ENCODE results near the gene CRADD.
"Not testable (repeated sequence)": the region's sequence is repeated elsewhere in the genome, so short reads cannot be mapped to it uniquely, and the experiment has no call there.

CRADD gene

GRCh38 chr12:93677195-93678064 lies at the start of gene CRADD:
Gene CRADD (plus strand): TSS chr12:93677375.
- TF ChIP-seq, protein P1, sequence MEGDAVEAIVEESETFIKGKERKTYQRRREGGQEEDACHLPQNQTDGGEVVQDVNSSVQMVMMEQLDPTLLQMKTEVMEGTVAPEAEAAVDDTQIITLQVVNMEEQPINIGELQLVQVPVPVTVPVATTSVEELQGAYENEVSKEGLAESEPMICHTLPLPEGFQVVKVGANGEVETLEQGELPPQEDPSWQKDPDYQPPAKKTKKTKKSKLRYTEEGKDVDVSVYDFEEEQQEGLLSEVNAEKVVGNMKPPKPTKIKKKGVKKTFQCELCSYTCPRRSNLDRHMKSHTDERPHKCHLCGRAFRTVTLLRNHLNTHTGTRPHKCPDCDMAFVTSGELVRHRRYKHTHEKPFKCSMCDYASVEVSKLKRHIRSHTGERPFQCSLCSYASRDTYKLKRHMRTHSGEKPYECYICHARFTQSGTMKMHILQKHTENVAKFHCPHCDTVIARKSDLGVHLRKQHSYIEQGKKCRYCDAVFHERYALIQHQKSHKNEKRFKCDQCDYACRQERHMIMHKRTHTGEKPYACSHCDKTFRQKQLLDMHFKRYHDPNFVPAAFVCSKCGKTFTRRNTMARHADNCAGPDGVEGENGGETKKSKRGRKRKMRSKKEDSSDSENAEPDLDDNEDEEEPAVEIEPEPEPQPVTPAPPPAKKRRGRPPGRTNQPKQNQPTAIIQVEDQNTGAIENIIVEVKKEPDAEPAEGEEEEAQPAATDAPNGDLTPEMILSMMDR (IDR thresholded peaks at IDR 0.05; ENCODE audit: low read depth, low read length): no peak
- peak; percentile 96 for DNase-seq (ENCODE audit: extremely low read depth, low read depth)

DNA sequence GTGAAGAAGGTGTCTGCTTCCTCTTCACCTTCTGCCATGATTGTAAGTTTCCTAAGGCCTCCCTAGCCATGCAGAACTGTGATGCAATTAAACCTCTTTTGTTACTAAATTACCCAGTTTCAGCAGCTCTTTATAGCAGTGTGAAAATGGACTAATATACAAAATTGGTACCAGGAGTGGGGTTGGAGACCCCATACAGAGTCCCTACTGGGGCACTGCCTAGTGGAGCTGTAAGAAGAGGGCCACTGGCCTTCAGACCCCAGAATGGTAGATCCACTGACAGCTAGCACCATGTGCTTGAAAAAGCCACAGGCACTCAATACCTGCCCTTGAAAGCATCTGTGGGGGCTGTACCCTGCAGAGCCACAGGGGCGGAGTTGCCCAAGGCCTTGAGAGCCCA lies 44.8 kb upstream of the CRADD start:
- no peak for DNase-seq (ENCODE audit: extremely low read depth, low read depth)
- TF ChIP-seq, protein P1 (IDR thresholded peaks at IDR 0.05; ENCODE audit: low read depth, low read length): no peak

DNA sequence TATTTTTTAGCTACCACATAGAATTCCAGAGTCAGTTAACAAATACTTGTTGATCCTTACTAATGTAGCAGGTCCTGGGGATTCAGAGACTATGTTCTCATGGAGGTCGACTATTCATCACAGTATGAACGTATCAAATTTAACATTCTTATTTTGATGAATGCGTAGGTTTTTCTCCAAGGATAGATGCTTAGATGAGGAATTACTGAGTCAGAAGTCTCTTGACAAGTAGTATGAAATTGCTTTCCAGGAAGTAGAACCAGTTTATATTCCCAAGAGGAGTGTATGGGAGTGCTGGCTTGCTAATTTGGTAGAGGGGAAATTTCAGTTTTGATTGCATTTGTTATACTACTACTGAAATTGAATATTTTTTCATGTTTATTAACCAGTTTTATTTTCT lies 42.8 kb upstream of the CRADD start:
- DNase-seq (ENCODE audit: extremely low read depth, low read depth): no peak
- TF ChIP-seq, protein P1 (IDR thresholded peaks at IDR 0.05; ENCODE audit: low read depth, low read length): no peak

GRCh38 chr12:93636708-93637107 lies 40.5 kb upstream of the CRADD start:
- DNase-seq (ENCODE audit: extremely low read depth, low read depth): no peak
- TF ChIP-seq, protein P1 (IDR thresholded peaks at IDR 0.05; ENCODE audit: low read depth, low read length): no peak

DNA sequence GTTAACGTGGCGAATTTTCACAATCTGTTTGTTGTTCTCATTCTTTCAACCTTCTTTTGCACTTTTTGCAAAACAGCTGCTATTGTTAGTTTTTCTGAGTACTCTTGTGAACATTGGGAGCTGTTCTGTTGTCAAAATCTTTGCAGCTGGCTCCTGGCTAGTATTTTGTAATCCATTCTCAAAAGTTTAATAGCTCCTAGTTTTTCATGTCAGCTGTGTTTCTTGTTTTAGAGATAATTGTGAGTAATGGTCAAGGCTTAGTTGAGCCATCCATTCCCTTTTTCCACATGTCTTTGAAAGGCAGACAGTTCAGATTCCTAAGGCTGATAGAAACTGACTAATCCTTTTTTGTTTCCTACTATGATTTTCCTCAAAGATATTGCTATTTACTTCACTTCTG lies 39.1 kb upstream of the CRADD start:
- TF ChIP-seq, protein P1 (IDR thresholded peaks at IDR 0.05; ENCODE audit: low read depth, low read length): no peak
- no peak for DNase-seq (ENCODE audit: extremely low read depth, low read depth)

DNA sequence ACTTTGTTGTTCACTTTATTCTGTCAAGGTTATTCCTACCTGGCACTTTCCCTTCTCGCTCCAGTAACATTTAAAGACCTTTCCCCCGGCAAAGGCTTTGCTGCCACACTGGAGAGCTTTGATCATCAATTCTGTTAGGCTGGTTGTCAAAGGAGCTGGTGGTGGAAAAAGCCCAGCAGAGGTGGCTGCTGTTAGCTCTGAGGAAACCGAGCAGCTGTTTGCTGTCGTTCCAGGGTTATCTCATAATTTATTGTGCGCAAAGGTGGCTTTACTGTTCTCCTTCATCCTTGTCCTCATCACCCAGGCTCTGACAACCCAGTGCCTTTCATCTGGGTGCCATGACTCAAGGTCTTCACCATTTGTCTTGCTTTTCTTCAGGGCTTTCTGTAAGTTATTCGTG lies 38.2 kb upstream of the CRADD start:
- no peak for DNase-seq (ENCODE audit: extremely low read depth, low read depth)
- TF ChIP-seq, protein P1 (IDR thresholded peaks at IDR 0.05; ENCODE audit: low read depth, low read length): no peak

- TF ChIP-seq, protein P1 (IDR thresholded peaks at IDR 0.05; ENCODE audit: low read depth, low read length): no peak
Measured at GRCh38 chr12:93639406-93639805, 37.8 kb upstream of the CRADD start.

DNA sequence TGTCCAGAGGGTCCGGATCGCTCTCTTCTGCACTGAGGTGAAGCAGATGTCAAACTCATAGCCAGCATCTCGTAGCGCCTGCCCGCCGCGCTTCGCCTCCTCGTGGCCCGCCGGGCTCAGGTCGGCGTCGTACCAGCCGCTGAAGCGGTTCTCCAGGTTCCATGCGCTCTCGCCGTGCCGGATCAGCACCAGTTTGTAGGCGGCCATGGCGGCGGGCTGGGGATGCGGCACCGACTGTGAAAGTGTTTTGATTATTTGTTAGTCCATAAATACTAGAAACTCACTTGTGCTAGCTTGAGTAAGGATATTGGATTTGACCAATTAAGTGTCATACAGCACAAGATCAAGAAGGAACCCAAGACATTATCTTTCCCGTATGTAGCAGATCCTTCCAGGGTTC lies 35.8 kb upstream of the CRADD start:
- DNase-seq (ENCODE audit: extremely low read depth, low read depth): not testable (repeated sequence)

More at GRCh38 chr12:93639406-93639805, 37.8 kb upstream of the CRADD start:
- no peak for DNase-seq (ENCODE audit: extremely low read depth, low read depth)
